GM18867 (cell line): ENCODE results near the gene PALM3.
"Not testable (repeated sequence)": the region's sequence is repeated elsewhere in the genome, so short reads cannot be mapped to it uniquely, and the experiment has no call there.

Experiments
- ATAC-seq: cut with Tn5 transposase; IDR thresholded peaks from one replicate; pipeline ENCODE4 v1.9.1; 2021; ENCODE audit warnings: mild to moderate bottlenecking, moderate library complexity; ENCODE audit not compliant: unreplicated experiment

PALM3 gene

DNA sequence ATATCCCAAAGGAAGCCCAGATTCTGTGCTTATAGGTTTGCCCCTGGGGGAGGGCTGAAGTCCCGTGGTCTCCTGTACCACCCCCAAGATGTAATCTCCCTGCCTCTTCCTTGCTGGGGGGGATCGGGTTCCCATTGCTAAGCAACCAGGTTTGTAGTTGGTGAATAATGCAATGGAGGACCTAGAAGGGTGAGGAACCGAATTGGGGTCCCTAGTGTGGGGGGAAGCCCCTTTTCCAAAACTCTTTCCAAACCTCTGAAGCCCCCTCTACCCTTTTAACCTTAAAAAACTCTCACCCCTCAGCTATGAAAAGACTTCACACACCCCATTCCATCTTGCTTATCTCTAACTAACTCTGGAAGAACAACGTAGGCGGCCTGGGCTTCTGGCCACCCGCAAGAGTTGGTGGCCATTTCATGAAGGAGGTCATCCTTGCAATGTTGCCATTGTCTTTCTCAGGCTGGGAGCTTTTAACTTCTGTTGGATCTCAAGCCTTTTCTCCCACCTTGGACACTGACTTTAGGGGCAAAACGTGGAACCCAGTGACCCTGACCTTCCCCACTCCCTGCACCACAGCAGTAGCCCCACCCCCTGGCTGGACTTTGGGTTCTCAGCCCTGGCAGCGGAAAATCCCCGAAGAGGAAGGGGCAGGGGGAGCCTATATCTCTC lies 661 bp downstream of the PALM3 start:
- ATAC-seq = no peak

DNA sequence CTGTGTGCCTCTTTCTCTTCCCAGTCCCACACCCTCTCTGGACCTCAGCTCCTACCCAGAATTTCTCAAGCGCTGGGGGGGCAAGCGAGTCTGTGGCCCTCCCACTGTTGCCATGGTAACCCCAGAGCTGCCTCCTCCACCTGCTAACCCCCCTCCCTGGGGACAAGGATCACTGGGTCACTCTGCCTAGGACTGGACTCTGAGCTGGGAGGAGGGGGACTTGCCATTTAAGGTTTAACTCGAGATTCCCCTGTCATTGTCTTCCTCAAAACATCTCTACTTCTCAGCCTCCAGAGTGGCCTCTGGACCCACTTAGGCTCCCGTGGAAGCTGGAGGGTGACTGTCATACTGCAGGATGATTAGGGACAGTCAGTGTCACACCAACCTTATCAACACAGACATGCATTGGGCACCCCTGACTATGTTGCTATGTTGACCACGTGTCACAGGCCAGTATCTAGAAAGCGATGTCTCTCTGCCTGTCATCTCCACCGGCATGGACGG lies 2.2 kb downstream of the PALM3 start:
- ATAC-seq = no peak

DNA sequence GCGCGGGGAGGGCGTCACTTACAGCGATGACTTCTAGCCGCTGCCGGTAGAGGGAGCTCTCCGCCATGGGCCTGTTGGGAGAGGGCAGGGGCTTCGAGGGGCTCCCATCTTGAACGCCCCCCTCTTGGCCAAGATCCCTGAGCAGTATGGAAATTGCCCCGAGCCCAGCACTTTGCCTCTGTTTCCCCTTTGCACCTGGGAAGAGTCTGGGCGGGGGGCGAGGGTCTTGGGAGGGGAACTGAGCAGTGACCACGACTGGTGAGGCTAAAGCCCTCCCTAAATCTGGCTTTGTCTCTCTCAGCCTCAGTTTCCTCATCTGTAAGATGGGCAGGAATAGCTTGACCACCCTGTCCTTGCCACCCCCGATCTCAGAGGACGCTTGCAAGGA lies 2.8 kb downstream of the PALM3 start:
- no peak for ATAC-seq

- no peak for ATAC-seq
Measured at GRCh38 chr19:14058182-14059092, 3.4 kb downstream of the PALM3 start.

DNA sequence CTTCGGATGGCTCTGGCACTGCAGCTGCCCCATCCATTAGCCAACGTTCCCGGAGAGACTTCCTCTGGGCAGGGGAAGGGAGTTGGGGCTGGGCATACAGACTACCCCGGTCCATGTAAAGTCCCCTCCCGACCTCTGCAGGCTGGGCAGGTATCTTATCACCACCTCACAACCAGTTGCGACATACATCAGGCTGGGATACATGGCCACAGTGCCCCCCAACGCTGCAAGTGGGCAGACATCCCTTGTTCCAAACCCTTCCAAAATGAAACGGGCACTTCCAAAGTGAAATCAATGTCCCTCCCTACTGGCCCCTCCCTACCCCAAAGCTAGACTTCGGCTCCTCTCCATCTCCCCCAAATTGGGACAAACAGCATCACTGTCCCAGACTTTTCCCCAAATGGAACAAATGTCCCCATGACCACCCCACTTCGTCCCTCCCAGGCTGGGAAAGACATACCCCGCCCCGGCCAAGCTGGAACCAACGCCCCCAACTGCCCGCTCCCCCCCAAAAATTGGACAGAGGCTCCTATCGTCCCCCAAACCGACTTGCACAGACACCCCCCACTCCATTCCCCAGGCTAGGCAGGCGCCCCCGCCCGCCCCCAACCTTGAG lies 5.0 kb downstream of the PALM3 start:
- no peak for ATAC-seq

DNA sequence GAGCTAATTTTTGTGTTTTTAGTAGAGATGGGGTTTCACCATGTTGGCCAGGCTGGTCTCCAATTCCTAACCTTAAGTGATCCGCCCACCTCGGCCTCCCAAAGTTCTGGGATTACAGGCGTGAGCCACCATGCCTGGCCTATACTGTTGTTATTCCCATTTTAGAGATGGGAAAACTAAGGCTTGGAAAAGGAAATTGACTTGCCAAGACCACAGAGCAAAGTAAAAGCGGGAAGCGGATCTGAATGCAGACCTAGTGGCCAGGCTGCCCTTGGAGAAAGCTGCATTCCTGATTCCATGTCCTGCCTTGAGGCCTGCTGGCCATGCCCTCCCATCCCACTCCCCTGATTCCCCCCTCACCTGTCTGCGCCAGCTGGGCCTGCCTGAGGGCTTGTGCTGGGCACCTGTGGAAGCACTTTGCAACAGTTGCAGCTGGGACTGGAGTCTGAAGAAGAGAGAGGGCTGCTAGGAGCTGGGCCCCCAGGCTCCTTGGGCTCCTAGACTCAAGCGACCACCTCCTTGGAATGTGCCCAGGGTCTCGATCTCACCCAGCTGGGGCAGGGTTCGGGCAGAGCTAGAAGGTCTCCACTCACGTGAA lies 5.7 kb downstream of the PALM3 start:
- no peak for ATAC-seq

DNA sequence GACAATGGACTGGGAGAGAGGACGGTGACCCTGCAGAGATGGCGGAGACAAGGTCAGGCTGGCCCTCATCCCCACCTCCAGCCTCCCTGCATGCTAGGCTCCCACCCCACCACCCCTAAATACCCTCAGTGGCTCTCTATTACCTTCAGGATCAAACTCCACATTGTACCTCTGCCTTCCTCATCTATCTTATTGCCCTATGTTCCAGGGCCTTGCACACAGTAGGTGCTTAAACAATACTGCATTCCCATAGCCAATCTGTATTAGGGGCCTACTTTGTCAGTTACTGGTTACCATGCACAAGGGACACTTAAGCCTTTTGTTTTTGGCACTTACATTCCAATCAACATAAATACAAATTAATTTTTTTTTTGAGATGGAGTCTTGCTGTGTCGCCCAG lies 6.5 kb downstream of the PALM3 start:
- no peak for ATAC-seq

- no peak for ATAC-seq
Measured at GRCh38 chr19:14054721-14055120, 7.2 kb downstream of the PALM3 start.

GRCh38 chr19:14054099-14054498 lies 7.8 kb downstream of the PALM3 start:
- ATAC-seq = no peak

DNA sequence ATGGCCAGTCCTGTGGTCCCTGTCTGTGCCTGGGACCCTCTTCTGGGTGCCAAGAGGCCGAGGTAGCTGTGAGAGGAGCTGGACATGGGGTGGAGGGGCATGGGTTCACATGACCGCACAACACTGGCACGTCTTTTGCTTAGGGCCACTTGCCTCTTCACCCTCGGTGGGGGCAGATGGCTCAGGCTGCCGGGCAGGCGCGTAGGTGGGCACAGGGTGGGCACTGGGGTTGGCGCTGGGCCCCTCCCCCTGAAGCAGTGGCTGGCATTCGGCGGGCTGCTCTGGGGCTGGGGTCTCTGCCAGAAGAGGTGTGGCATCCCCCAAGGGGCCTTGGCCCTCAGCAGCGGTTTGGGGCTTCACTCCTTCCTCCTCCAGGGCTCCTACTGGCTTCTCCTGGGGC lies 8.4 kb downstream of the PALM3 start:
- no peak for ATAC-seq

- ATAC-seq = no peak
Measured at GRCh38 chr19:14053032-14053431, 8.8 kb downstream of the PALM3 start.

- ATAC-seq = no peak
Measured at GRCh38 chr19:14052470-14052869, 9.4 kb downstream of the PALM3 start.

DNA sequence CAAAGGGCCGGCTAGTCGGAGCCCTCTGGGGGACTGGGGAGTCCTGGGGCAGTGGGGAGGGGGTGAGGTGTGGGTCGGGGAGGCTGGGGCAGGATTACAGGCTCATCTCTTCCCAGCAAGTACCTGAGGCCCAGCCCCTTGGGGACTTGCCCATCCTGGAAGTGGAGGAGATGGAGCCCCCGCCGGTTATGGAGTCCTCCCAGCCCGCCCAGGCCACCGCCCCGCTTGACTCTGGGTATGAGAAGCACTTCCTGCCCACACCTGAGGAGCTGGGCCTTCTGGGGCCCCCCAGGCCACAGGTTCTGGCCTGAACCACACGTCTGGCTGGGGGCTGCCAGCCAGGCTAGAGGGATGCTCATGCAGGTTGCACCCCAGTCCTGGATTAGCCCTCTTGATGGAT lies 9.9 kb downstream of the PALM3 start:
- ATAC-seq = no peak

DNA sequence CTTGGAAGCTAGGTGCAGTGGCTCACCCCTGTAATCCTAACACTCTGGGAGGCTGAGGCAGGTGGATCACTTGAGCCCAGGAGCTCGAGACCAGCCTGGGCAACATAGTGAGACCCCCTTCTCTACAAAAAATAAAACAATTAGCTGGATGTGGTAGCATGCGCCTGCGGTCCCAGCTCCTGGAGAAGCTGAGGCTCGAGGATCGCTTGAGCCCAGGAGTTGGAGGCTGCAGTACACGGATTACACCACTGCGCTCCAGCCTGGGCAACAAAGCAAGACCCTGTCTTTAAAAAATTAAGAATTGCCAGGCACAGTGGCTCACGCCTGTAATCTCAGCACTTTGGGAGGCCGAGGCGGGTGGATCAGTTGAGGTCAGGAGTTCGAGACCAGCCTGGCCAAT lies 10.9 kb downstream of the PALM3 start:
- not testable (repeated sequence) for ATAC-seq

- ATAC-seq = no peak
Measured at GRCh38 chr19:14050512-14050911, 11.4 kb downstream of the PALM3 start.

DNA sequence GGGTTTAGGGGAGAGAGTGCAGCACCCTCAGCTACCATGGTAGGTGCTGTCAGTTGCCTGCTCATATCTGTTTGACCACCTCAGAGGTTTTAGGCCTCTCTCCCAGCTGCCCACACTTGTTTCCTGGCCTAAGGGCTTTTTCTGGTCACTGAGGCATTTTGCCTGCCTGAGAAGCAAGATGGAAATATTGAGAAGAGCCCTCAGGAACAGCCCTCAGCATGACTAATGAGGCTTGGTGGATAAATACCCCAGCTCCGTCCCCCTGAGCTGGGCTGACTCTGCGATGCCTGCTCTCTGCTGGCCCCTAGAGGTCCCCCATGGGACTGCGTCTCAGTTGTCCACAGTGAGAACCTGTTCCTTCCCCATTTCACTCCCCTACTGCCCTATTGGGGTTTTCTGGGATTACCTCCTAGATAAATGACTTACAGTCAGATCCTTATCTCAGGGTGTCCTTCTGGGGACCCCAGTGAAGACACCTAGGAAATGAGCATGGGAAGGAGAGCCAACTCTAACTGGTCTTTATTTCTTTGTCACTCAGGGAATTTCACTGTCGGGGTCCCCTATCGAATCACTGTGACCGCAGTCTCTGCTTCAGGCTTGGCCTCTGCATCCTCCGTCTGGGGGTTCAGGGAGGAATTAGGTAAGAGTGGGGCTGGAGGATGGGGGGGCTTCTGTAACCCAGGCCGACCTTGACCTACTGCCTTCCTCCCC lies 13.3 kb downstream of the PALM3 start:
- no peak for ATAC-seq

GRCh38 chr19:14047866-14048265 lies 14.0 kb downstream of the PALM3 start:
- ATAC-seq = not testable (repeated sequence)

DNA sequence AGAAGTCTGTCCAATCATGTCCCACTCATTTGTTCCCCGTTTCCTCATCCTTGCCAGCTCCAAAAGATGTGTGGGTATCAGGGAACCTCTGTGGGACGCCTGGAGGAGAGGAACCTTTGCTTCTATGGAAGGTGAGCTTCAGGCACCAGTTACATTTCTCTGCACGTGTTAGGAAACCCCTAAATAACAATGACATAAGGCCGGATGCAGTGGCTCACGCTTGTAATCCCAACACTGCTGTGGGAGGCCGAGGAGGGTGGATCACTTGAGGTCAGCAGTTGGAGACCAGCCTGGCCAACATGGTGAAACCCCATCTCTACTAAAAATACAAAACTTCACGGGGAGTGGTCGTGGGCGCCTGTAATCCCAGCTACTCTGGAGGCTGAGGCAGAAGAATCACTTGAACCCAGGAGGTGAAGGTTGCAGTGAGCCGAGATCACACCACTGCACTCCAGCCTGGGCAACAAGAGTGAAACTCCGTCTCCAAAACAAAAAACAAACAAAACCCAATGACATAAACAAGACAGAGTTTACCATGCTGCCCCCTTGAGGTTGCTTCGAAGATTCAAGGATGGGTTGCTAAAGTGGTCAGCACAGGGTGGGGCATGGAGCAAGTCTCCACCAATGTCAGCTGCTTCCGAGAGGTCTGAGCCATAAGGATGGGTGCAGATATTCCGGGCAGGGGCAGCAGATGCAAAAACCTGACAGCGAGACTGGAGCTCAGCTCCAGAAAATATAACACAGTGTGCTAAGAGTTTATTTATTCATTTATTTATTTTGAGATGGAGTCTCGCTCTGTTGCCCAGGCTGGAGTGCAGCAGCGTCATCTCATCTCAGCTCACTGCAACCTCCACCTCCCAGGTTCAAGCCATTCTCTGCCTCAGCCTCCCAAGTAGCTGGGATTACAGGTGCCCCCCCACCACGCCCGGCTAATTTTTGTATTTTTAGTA lies 18.9 kb downstream of the PALM3 start:
- not testable (repeated sequence) for ATAC-seq

DNA sequence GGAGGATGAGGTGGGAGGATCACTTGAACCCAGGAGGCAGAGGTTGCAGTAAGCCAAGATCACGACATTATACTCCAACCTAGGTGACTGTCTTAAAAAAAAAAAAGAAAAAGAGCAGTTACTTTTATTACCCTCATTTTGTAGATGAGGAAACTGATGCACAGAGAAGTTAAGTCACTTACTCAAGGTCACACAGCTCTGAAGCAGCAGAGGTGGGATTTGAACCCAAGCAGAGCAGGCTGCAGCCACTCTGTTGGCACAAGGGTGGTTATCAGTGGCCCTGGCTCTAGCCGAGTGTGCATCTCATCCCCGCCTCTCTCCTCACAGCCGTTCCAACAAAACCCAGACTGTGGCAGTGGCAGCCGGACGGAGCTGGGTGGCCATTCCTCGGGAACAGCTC lies 22.7 kb downstream of the PALM3 start:
- no peak for ATAC-seq

DNA sequence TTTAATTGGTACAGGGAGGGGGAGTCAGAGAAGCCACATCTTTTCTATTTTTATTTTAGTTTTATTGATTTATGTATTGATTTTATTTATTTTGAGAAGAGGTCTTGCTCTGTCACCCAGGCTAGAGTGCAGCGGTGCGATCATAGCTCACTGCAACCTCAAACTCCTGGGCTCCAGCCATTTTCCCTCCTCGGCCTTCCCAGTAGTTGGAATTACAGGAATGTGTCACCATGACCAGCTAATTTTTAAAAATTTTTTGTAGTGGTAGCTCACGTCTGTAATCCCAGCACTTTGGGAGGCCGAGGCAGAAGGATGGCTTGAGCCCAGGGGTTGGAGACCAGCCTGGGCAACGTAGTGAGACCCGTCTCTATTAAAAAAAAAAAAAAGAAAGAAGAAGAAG lies 26.2 kb downstream of the PALM3 start:
- ATAC-seq = no peak
